ENCODE measurements around the gene SNU13. TPM values are rescaled to one million over a fixed set of nuclear protein-coding genes. Genes with fewer than 3 reads are reported as not detected.
"Not testable (repeated sequence)": the region's sequence is repeated elsewhere in the genome, so short reads cannot be mapped to it uniquely, and the experiment has no call there.

Gene SNU13
- total and polyA plus RNA-seq, 2 experiments from 2014 or later = 136 to 310 TPM

GRCh38 chr22:41668971-41669911 is 19.4 kb downstream of the SNU13 start:
- Histone ChIP-seq H4K20me1 (ENCODE audit: insufficient read depth) (no peaks in the 10 kb centered on the region), H3K9me3 (ENCODE audit: low read depth) (no peaks in the 10 kb centered on the region), H3K4me2 (ENCODE audit: unreplicated experiment) (peak overlapping the region; percentile 41), H3K27me3 (replicated peaks; ENCODE audit: insufficient read depth) (no peaks in the 10 kb centered on the region), H3F3A (ENCODE audit: insufficient read depth) (peaks cover 45% of the 10 kb centered on the region), H3K36me3 (ENCODE audit: low read depth) (peaks cover 7% of the 10 kb centered on the region; the same call in 1 of the 2 replicates), H3K27ac (peak overlapping the region; percentile 72), H2AFZ (no peak overlapping the region), H3K4me1 (ENCODE audit: insufficient read depth) (peaks cover 37% of the 10 kb centered on the region), H3K9me2 (ENCODE audit: insufficient read depth) (no peaks in the 10 kb centered on the region), H3K9ac (peak overlapping the region; percentile 32; the same call in 1 of the 2 replicates), H3K79me2 (ENCODE audit: insufficient read depth) (peaks cover 41% of the 10 kb centered on the region), H3K4me3 (no peak overlapping the region)
- no peak for TF ChIP-seq EZH2 (IDR thresholded peaks at IDR 0.05; ENCODE audit: insufficient read depth, poor library complexity, severe bottlenecking)
- TF ChIP-seq EZH2phosphoT487 (IDR thresholded peaks at IDR 0.05; ENCODE audit: insufficient read depth, low read depth) = no peak
- DNase-seq = peak; percentile 84
- in situ Hi-C loops (cut with MboI) = no loop called here
- 53 to 61% methylated on average over 21 of the region's 21 CpGs for WGBS, 2 experiments (ENCODE audit: low coverage in 1 of 2, low lambda C conversion rate in 2 of 2, missing lambda C conversion rate in 2 of 2)

GRCh38 chr22:41664951-41665350 is 23.7 kb downstream of the SNU13 start:
- Histone ChIP-seq H3K9ac (no peak overlapping the region), H3K79me2 (ENCODE audit: insufficient read depth) (no peaks in the 10 kb centered on the region), H4K20me1 (ENCODE audit: insufficient read depth) (no peaks in the 10 kb centered on the region), H3K4me1 (ENCODE audit: insufficient read depth) (peaks cover 32% of the 10 kb centered on the region), H3K4me2 (ENCODE audit: unreplicated experiment) (no peak overlapping the region), H3K36me3 (ENCODE audit: low read depth) (peaks cover 38% of the 10 kb centered on the region), H2AFZ (no peak overlapping the region), H3K27me3 (replicated peaks; ENCODE audit: insufficient read depth) (no peaks in the 10 kb centered on the region), H3F3A (ENCODE audit: insufficient read depth) (peaks cover 64% of the 10 kb centered on the region), H3K4me3 (no peak overlapping the region), H3K9me3 (ENCODE audit: low read depth) (no peaks in the 10 kb centered on the region), H3K9me2 (ENCODE audit: insufficient read depth) (no peaks in the 10 kb centered on the region), H3K27ac (no peak overlapping the region)
- TF ChIP-seq EZH2phosphoT487 (IDR thresholded peaks at IDR 0.05; ENCODE audit: insufficient read depth, low read depth) (no peak), EZH2 (IDR thresholded peaks at IDR 0.05; ENCODE audit: insufficient read depth, poor library complexity, severe bottlenecking) (no peak)
- in situ Hi-C loops (cut with MboI) = no loop called here
- no peak for DNase-seq
- 79 to 91% methylated on average over 3 of the region's 3 CpGs for WGBS, 2 experiments (ENCODE audit: low coverage in 1 of 2, low lambda C conversion rate in 2 of 2, missing lambda C conversion rate in 2 of 2)

- H3K4me3 ChIP-seq = no peak overlapping the region
- in situ Hi-C loops (cut with MboI) = no loop called here
- peaks cover 41% of the 10 kb centered on the region for H3K36me3 ChIP-seq (ENCODE audit: low read depth)
- H4K20me1 ChIP-seq (ENCODE audit: insufficient read depth) = no peaks in the 10 kb centered on the region
- peak; percentile 25 for DNase-seq
- H3K4me2 ChIP-seq (ENCODE audit: unreplicated experiment) = no peak overlapping the region
- no peak for TF ChIP-seq EZH2phosphoT487 (IDR thresholded peaks at IDR 0.05; ENCODE audit: insufficient read depth, low read depth)
- no peak for TF ChIP-seq EZH2 (IDR thresholded peaks at IDR 0.05; ENCODE audit: insufficient read depth, poor library complexity, severe bottlenecking)
- no peak overlapping the region; the same call in 1 of the 2 replicates for H3K27ac ChIP-seq
- H3K79me2 ChIP-seq (ENCODE audit: insufficient read depth) = no peaks in the 10 kb centered on the region
- peaks cover 28% of the 10 kb centered on the region for H3K4me1 ChIP-seq (ENCODE audit: insufficient read depth)
- H2AFZ ChIP-seq = no peak overlapping the region
- H3K27me3 ChIP-seq (replicated peaks; ENCODE audit: insufficient read depth) = no peaks in the 10 kb centered on the region
- no peak overlapping the region for H3K9ac ChIP-seq
- H3K9me2 ChIP-seq (ENCODE audit: insufficient read depth) = no peaks in the 10 kb centered on the region
- H3K9me3 ChIP-seq (ENCODE audit: low read depth) = no peaks in the 10 kb centered on the region
- H3F3A ChIP-seq (ENCODE audit: insufficient read depth) = peaks cover 66% of the 10 kb centered on the region
Measured at GRCh38 chr22:41664490-41664889, 24.2 kb downstream of the SNU13 start.

- in situ Hi-C loops (cut with MboI); DNase-seq; H3K4me2 ChIP-seq (ENCODE audit: unreplicated experiment); H4K20me1 ChIP-seq (ENCODE audit: insufficient read depth); H3K9me2 ChIP-seq (ENCODE audit: insufficient read depth); H3K27ac ChIP-seq; H2AFZ ChIP-seq; H3K9me3 ChIP-seq (ENCODE audit: low read depth); H3K4me3 ChIP-seq; H3K79me2 ChIP-seq (ENCODE audit: insufficient read depth); H3K27me3 ChIP-seq (replicated peaks; ENCODE audit: insufficient read depth); H3K9ac ChIP-seq: not testable (repeated sequence)
- WGBS, 2 experiments (ENCODE audit: low coverage in 1 of 2, low lambda C conversion rate in 2 of 2, missing lambda C conversion rate in 2 of 2) = 79 to 83% methylated on average over 9 of the region's 9 CpGs
- Histone ChIP-seq H3K36me3 (ENCODE audit: low read depth) (peaks cover 50% of the 10 kb centered on the region), H3K4me1 (ENCODE audit: insufficient read depth) (peaks cover 19% of the 10 kb centered on the region), H3F3A (ENCODE audit: insufficient read depth) (peaks cover 62% of the 10 kb centered on the region)
Measured at GRCh38 chr22:41663594-41663993, 25.1 kb downstream of the SNU13 start.
